ENCODE results near the gene RPL13A. TPM values are rescaled to one million over a fixed set of nuclear protein-coding genes. Genes with fewer than 3 reads are reported as not detected.

RPL13A gene
- total and polyA plus RNA-seq, 2 donors (not counting 3 experiments of a cell fraction or from before 2014, with no cell fraction given): 2,291 to 4,148 TPM

DNA sequence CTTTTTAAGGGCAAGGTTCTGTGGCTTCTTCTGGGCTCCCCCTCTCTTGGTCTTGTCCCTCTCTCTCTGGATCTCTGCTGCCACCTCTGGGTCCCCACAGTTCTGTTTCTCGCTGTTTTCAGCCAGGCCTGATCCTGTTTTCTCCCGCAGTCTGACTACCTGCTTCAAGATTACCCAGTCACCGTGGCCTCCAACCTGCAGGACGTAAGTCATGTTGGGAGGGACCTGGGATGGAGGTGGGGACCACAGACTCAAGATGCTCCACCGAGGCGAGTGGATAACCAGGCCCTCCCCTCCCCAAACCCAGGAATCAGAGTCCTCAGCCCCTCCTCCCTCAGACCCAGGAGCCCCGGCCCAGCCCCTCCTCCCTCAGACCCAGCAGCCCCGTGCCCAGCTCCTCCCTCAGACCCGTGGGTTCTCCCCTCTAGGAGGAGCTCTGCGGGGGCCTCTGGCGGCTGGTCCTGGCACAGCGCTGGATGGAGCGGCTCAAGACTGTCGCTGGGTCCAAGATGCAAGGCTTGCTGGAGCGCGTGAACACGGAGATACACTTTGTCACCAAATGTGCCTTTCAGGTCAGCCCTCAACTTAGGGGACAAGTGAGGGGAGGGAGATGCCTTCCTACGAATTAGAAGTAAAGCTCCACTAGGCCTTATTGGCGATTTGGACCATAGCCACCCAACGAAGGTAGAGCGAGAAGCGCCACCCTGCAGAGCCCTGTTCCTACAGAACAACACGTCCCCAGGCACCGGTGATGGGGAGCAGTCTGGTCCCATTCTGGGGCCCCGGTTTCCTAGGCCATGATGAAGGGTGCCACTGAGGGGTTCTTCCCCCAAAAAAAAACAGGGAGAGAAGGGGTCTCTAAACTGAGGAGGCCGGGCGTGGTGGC lies 11.2 kb upstream of the RPL13A start:
- ChIA-PET POLR2A (interaction anchor here (1.4 kb wide), 1 partner anchor 13 kb away, joined by 4 read pairs; no protein-coding TSS in a partner anchor), CTCF (interaction anchor here (0.6 to 2.2 kb wide), 13 partner anchors 10 to 113 kb away, joined by 3 to 13 read pairs (median 4); partner anchors contain the start of genes ALDH16A1, DKKL1, PIH1D1 and RCN3)
- Histone ChIP-seq H3K9me3 (replicated peaks; ENCODE audit: control insufficient read depth, insufficient read depth, low read length) (no peaks in the 10 kb centered on the region), H3K4me2 (ENCODE audit: insufficient read depth, low read length) (no peak overlapping the region), H4K20me1 (replicated peaks; ENCODE audit: control insufficient read depth, extremely low read depth, insufficient read depth, low read length) (no peaks in the 10 kb centered on the region), H3K9me1 (replicated peaks; ENCODE audit: control insufficient read depth, extremely low read depth, insufficient read depth, low read length) (no peaks in the 10 kb centered on the region), H3K36me3 (ENCODE audit: control insufficient read depth in 2 of 2, extremely low read depth in 1 of 2, insufficient read depth in 2 of 2, low read length in 2 of 2) (no peaks in the 10 kb centered on the region), H3K79me2 (ENCODE audit: control insufficient read depth, insufficient read depth, low read length) (no peaks in the 10 kb centered on the region), H3K4me3 (replicated peaks in 1 of 3; ENCODE audit: insufficient read depth in 1 of 3, low read depth in 1 of 3, low read length in 3 of 3) (no peak overlapping the region), H3K9ac (replicated peaks; ENCODE audit: extremely low read depth, insufficient read depth, low read length) (no peak overlapping the region), H3K27me3 (ENCODE audit: control insufficient read depth in 2 of 2, insufficient read depth in 2 of 2, low read length in 2 of 2) (no peaks in the 10 kb centered on the region), H3K4me1 (ENCODE audit: control insufficient read depth, extremely low read depth, insufficient read depth, low read length) (peaks cover 9% of the 10 kb centered on the region), H2AFZ (ENCODE audit: low read depth, low read length) (no peak overlapping the region), H3K27ac (ENCODE audit: insufficient read depth, low read depth, low read length) (no peak overlapping the region)
- intact Hi-C loops (cut with micrococcal nuclease): loop anchor here (1.0 to 2.0 kb wide), 2 partner anchors 23 to 36 kb away; partner anchors contain the start of genes ALDH16A1 and FCGRT
- dilution Hi-C loops (cut with MboI; ENCODE audit: extremely low pct_ligation_motif_present, low sequenced_read_pairs): no loop called here
- BruUV-seq (replicated peaks): no TSS peak
- TF ChIP-seq FOS (IDR thresholded peaks at IDR 0.05; ENCODE audit: borderline replicate concordance, insufficient read depth, low read length): no peak
- TF ChIP-seq, protein P1, sequence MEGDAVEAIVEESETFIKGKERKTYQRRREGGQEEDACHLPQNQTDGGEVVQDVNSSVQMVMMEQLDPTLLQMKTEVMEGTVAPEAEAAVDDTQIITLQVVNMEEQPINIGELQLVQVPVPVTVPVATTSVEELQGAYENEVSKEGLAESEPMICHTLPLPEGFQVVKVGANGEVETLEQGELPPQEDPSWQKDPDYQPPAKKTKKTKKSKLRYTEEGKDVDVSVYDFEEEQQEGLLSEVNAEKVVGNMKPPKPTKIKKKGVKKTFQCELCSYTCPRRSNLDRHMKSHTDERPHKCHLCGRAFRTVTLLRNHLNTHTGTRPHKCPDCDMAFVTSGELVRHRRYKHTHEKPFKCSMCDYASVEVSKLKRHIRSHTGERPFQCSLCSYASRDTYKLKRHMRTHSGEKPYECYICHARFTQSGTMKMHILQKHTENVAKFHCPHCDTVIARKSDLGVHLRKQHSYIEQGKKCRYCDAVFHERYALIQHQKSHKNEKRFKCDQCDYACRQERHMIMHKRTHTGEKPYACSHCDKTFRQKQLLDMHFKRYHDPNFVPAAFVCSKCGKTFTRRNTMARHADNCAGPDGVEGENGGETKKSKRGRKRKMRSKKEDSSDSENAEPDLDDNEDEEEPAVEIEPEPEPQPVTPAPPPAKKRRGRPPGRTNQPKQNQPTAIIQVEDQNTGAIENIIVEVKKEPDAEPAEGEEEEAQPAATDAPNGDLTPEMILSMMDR (IDR thresholded peaks at IDR 0.05; ENCODE audit: extremely low read depth in 1 of 2, insufficient read depth in 1 of 2, low read depth in 1 of 2, low read length in 2 of 2): peak; percentile 57 to 77
- DNase-seq (ENCODE audit: low read depth, low spot score): peak; percentile 52
- peak; percentile 75 for FAIRE-seq
